Left forelimb (tissue), 1 donor: ENCODE measurements around the gene FABP7.
"Not testable (repeated sequence)": the region's sequence is repeated elsewhere in the genome, so short reads cannot be mapped to it uniquely, and the experiment has no call there.

Experiments used
- DNase-seq: peaks from one replicate; pipeline ENCODE4 v3.0.0-alpha.2; 2018; ENCODE audit warnings: low spot score

Gene FABP7

DNA sequence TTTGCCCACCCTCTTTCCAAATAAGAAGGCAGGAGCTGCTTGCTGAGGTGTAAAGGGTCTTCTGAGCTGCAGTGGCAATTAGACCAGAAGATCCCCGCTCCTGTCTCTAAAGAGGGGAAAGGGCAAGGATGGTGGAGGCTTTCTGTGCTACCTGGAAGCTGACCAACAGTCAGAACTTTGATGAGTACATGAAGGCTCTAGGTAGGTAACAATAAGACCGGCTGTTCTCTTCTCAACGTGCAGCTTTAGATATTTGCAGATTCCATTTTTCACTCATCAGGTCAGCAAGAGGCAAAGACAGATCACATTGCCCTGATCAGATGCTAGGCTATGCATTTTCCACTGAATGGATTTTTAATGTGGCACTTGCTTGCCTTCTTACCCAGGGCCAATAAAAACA lies at the start of gene FABP7:
Gene FABP7, plus strand, starts transcription at position 50 of the 400 bp plus-strand sequence. Its CDS starts 79 bp downstream, at position 129.
- no peak for DNase-seq

DNA sequence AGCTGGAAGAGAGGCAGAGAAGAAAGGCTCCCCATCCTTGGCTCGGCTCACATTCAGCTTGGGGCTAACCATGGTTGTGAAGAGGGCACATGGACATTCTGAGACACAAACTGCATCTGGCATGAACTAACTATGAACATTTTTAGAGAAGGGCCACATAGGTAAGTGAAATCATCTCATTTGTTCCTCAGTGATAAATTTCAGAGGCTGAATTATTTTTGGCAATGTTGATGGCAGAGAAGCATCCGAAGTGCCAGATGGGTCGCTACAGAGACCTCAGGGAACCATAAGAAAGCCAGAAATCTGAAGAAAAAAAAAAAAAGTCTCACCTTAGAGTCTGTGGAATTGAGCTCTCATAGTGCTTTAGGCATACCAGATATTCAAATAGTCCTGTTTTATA lies 49.2 kb upstream of the FABP7 start:
- DNase-seq: no peak

DNA sequence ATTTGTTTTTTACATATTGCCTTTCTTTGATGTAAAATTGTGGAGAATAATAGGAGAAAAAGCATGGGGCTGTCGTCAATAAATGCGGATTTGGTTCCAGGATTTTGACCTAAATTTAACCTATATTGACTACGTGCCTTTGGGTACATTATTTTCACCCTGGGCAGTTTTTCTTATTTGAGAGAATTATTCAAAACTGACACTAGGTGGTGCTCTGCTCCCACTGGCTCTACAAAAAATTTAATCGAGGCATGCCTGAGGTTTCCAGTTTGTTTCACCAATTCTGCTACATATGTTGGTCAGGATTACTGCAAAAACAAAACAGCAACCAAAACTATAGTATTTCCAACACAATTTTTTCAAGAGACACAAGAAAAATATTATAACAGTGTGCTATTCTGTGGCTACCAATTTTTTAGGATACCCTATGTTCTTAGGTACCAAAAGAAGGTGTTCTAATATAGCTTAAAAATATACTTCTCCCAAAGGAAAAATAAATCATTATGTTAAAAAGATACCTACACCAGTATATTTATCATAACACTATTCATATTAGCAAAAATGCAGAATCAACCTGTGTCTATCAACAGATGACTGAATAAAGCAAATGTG lies 48.6 kb upstream of the FABP7 start:
- DNase-seq: no peak

DNA sequence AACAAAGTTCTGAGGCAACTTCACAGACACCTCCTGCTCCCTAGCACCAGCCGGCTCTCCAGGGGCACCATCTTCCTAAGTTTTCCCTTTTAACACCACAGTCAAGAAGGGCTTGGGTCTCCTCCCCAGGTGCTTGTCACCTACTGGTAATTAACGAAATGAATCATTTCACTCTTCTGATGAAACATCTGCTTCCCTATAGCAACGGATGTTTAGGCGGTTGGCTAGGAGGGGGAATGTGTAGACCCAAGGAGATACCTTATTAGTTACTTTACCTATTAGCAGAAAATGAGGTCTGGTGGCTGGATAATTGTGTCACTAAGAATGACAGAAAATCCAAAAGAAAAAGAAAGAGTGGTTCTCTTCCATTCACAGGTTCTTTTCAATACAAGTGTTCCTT lies 46.3 kb upstream of the FABP7 start:
- DNase-seq: no peak

DNA sequence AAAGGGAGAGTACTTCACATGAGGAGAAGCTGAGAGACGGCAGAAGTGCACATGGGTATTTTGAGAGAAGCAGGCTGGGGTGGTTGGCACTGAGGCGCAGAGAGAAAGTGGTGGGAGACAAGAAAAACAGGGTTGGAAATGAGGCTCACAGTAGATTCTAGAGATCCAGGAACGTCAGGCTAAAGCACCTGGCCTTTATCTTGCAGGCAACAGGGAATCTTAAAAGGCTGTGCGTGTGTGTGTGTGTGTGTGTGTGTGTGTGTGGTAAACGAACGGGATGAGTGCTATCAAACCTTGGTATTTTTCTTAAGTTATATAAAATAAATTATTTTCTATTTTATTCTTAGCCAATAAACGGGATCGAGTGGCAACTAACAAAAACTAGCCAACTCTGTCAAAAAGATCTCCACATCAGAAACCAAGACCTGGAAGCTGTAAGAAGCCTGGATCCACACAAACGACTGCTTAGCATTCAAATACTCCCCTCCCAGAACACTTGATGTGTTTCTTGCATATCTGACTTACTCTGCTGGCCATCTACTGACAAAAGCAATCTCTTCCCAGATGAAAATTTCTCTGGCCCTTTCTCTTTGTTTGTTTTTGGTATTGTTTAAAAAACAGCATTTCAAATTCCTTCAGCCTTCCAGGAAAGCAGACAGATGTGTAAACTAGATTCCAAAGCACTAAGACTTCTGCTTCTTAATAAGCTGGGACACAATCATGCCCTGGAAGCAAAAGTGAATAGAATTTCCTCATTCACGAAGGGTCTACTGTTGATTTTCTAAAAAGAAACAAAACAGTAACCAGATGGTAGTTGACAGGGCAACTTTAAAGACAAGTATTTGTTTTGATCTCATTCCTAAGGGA lies 44.8 kb upstream of the FABP7 start:
- no peak for DNase-seq

DNA sequence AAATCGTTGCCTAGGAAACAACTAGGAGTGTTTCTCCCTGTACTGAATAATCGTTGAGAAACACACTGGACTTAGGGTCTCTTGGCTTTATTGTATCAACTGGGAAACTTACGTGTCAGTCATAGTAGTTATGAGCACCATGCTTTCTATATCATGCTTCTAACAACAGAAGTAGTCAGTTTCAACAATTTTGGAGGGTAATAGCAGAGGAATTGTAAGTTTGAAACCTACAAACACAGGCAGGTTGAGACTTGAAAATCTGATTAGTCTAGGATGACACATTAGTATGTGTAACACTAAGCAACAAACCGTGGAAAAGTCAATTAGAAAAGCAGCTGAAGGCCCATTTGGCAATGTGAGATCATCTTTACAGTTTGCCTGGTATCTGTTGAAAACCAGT lies 43.9 kb upstream of the FABP7 start:
- DNase-seq: no peak

DNA sequence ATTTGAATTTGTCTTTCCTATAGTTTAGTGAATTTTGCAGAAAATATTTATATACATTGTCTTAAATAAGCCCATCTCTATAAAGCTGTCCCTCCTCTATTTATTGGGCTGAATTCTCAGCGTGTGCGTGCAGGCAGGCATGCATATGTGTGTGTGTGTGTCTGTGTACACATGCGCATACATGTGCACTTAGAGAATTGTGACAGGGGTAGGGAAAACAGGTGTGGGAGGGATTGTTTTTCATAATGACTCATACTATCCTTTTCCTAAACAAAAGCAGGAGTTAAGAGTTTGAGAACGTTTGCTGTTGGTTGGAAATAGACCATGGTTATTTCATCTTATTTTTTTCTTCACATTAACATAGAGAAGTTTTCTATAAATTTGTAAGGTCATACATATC lies 43.4 kb upstream of the FABP7 start:
- DNase-seq: no peak

DNA sequence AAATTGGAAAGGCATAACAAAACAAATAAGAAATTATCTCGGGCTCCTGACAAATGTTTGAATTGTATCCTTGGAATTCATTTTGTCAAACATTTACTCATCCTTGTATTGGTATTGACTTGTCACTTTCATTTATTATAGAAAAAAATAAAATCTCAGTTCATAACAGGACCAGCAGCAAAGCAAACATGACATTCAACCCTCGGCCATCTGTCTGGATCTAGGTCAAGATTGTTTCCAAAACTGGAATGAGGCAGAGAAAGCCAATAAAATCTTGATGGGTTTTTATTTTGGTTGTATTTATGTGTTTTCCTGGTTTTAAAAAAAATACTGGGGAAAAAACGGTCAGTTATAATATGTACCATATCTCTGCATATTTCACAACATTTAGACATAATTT lies 42.9 kb upstream of the FABP7 start:
- DNase-seq: no peak

DNA sequence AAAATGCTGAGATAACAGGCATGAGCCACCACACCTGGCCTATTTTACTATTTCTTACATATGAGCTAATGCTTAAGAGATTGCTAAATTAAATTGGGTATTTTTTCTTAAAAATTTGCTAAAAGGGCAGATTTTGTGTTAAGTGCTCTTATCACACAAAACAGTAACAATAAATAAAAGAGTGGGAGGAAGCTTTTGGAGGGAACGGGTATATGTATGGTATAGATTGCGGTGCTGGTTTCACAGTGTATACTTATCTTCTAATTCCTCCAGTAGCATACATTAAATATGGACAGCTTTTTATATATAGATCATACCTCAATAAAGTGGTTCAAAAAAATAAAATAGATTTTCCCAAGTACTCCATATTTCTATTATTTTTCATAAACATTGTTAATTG lies 39.4 kb upstream of the FABP7 start:
- no peak for DNase-seq

DNA sequence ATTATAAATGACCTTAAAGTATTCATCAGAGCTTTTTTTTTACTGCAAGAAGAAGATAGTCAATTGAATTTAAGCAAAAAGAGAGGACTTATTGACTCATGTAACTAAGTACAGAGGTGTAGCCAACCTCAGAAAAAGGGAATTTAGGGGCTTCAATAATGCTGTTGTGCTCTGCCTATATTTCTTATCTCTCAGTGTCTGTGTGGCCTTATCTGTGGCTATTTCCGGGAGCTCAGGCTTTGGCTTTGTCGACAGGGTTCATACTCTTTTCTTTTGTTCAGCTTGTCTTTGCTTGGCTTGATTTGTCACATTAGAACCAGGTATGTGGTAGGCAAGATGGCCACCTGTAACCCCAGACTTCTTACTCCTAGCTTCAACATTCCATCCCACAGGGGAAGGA lies 38.6 kb upstream of the FABP7 start:
- DNase-seq: no peak

DNA sequence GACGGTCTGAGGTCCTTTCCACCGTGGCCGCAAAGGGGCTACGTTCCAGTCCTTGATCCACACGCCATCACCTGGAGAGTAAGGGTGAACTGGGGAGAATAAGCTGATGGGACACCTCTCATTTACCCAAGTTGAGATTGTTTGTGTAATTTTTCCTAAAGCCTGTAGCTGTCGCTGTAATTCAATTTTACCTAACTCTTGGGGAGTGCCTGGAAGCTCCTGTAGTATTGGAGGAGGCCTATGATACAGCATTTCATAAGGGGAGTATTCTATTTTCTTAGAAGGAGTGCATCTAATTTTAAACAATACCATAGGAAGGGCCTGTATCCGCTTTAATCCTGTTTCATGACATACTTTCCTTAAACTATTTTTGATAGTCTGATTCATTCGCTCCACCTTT lies 35.3 kb upstream of the FABP7 start:
- not testable (repeated sequence) for DNase-seq

DNA sequence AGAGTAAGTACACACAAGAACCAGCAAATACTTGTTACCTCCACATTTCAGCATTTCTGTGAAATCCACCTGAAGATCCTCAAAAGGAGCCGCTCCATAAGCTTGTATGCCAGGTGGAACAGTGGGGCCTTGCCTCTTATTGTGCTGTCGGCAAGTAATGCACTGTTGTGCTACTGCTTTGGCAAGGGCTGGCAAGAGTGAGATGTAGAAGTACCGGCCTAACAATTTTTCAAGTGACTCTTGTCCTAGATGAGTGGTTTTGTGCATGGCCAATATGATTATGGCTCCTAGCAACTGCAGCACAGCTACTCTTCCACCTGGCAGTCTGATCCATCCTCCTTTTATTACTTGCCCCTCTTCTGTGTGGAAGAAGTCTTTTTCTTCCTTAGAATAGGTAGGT lies 34.7 kb upstream of the FABP7 start:
- not testable (repeated sequence) for DNase-seq

DNA sequence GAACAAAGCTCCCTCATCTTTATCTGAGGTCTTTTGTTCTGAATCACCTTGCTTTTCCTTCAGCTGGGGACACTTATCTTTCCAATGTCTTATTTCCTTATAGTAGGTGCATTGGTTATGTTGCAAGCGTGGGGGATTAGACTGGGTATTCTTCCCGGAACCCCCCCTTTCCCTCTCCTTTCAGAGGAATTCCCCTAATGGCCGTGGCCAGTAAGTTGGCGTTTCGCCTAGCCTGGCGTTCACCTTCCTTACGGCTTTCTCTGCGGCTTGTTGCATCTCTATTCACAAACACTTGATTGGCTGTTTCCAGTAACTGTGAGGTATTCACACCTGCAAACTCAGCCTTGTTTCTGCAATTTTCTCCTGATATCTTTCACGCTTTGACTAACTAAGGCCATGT lies 32.8 kb upstream of the FABP7 start:
- DNase-seq: no peak

DNA sequence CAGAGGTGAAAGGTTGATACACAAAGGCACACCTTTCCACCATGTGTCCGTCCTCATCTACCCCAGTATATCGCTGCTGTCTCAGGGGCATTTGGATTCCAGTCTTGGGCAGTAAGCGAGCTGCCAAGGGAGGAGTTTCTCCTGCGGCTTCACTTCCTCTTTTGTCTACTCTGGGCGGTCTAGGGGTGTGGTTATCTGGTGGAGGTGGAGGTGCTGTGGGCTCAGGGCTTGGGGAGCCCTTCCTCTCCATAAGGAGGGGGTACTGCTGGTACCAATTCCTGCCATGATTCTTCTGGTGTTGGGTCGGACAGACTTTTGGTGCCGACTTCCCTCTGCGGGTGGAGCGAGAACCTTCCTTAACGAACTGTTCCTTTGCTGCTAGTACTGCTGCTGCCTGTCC lies 31.9 kb upstream of the FABP7 start:
- DNase-seq: no peak

DNA sequence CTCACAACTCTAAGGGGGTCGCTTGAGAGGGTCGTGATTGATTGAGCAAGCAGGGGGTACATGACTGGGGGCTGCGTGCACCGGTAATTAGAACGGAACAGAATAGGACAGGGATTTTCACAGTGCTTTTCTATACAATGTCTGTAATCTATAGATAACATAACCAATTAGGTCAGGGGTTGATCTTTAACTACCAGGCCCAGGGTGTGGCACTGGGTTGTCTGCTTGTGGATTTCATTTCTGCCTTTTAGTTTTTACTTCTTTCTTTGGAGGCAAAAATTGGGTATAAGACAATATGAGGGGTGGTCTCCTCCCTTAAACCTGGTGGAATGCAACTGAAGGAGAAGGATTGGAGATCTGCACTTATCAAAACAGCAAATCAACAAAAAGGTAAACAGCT lies 30.6 kb upstream of the FABP7 start:
- DNase-seq: not testable (repeated sequence)

DNA sequence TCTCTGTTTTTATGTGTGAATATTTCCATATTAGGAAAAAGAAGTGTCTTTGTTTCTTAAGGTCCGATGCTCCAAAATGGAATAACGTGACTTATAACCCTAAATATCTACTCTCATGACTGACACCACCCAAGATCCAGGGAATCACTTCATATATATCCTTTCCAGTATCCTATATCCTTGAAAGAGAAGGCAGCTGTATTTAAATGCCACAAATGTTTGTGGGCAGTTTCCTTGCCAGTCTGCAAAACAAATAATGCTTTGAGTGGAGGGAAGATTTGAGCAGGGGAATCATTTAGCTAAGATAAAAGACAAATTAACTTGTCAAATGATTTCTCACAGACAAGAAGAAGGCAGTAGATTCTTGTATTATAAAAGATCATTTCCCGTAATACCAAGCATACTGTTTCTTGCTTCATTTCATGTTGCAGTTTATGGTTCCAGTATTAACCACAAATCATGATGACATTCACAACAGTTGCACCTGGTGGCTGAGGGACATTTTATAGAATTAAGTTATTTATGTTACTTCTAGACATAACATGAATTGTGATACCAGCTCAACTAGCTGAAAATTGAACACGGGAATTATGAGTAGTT lies 30.0 kb upstream of the FABP7 start:
- DNase-seq: no peak

DNA sequence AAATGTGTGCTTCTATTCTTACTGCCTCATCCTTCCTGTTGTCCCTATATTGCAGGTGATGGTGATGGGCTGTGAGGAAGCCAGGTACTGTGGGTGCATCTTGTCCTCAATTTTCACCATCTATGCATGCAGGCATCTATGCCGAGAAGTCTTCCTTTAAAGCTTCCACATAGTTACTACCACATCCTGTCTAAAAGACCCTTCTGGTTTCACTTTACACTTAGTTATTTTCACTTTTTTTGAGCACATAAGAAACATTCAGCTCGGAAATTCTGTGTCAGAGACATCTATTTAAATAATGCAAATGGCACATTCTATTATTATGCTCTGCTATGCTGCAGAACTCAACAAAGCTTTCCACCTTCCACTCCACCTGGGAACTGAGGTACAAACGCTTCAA lies 28.2 kb upstream of the FABP7 start:
- no peak for DNase-seq

DNA sequence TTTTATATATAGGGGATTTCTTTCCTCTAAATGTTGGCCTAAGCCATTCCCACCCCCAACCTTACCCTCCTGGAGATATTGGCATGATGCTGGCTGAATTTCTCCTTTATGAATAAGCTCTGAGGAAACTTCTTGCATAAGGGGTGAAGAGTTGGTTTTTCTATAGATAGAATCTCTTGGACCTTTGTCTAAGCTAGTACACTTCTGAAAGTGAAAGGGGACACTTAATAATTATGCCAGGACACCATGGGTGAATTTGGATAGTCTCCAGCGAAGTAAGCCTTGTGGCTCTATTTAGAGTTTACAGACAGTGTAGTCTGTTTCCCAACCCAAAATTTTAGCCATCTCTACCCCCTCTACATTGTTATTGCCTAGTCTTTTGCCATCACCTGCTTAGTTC lies 27.1 kb upstream of the FABP7 start:
- DNase-seq: no peak

DNA sequence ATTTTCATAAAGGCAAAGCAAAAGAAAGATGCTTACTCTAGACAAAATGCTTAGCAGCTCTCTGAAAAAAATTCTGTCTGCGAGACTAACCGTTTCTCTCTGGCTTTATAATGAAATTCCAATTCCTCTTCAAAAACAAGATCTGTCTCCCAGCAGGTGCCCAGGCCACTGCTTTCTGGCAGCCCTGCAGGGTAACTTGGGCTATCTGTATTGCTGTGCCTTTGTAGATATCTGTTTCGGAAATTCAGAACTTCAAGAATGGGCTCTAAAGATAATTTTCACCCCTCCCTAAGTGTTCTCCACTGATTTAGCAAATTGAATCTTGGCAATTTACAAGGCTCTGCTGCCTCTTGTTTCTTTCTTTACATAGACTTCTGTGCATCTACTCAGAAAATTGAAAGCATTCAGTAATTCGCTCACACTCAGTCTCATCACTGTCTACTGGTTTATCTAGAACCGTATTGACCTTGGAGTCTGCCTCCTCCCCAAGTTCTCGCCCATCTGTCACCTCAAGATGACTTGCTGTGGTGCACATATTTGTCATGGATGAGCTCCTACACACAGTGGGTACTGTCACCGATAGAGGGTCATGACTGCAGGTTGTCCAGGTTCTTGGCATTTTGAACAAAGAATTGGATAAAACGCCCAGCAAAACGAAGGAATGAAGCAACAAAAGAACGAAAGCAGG lies 26.4 kb upstream of the FABP7 start:
- DNase-seq: no peak

DNA sequence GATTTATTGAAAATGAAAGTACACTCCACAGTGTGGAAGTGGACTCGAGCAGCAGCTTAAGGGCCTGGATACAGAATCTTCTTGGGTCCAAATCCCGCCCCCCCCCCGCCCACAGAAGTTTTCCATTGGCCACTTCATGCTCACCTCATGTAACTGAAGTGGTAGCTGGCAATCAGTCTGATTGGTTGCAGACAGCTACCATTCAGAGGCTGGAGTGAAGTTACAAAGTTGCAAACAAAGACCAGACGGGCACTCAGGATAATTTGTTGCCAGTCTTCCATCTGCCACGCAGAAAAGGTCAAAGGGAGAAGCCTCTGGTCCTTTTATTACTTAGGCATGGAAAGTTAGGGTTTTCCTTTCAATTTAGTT lies 25.8 kb upstream of the FABP7 start:
- DNase-seq: no peak

DNA sequence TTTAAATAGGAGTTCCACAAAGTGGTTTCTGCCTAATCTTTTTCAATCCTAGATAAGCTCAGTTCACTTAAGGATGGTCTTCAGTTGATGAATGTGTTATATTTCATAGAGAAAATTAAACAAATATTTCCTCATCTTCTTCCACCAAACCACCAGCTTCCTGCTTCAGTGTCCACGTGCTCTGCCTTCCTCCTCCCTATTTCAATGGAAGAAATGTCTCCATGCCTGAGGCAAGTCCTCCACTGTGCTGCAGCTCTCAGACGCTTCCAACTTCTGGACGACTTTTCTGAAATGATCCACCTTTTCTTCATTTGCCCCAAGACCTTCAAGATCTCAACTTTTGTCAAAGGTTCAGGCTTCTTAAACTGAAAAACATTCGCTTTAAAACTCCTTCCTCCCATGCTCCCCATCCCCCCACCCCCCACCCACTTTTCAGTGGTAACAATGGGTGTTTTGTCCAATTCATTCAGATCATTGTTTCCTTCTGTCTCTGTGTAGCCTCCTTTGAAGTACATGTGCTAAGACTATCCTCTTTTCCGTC lies 25.3 kb upstream of the FABP7 start:
- no peak for DNase-seq

DNA sequence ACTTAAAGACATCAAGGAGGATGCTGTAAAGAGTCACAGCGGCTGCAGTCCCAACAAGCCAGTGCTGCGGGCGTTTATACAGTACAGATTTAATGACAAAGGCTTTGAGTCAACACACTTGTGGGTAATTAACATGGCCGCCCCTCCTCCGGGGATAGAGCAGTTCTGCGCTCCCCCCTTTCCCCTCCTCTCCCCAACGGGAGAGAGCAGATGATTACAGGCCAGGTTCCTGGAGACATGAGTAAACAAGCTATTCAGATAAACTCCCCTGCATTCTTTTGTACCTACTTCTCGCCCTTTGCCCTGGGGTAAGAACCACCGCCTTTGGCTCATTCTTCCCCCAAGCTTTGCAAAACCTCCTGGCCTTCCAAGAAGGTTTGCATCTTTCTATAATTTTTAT lies 23.6 kb upstream of the FABP7 start:
- no peak for DNase-seq

DNA sequence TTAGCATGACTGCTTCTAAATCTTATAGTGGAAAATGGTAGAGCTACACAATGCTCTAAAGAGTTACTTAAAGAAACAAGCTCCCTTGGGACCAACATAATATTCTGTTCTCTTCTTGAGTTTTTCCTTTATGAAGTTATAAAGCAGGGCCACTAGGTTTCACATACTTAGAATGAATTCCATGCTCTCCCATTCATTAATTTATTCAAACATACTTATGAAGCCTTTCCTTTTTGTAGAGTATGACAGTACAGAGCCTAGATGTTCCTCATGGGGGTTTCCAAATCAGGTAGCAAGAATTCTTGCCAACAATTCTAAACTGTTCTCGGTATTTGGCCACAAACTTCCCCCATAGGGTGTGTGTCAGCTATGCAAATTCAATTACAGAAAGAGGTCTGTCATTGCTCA lies 20.6 kb upstream of the FABP7 start:
- DNase-seq: no peak
